Progenitor cell of endocrine pancreas (in vitro differentiated cells): ENCODE results near the gene GLG1. TPM values are rescaled to one million over a fixed set of nuclear protein-coding genes. Genes with fewer than 3 reads are reported as not detected.

Experiments
- DNase-seq: peaks from one replicate; pipeline ENCODE4 v3.0.0; 2021; ENCODE audit warnings: low spot score; ENCODE audit not compliant: unreplicated experiment
- H3K27ac Mint-ChIP-seq: 2 replicates; pipeline ENCODE4 v1.8.0; 2021; ENCODE audit warnings: mild to moderate bottlenecking, moderate library complexity, mixed read lengths
- H3K27me3 Mint-ChIP-seq: 2 replicates; pipeline ENCODE4 v1.8.0; 2021; ENCODE audit warnings: mixed read lengths
- H3K36me3 Mint-ChIP-seq: 2 replicates; pipeline ENCODE4 v1.8.0; 2022; ENCODE audit warnings: mixed read lengths; ENCODE audit not compliant: insufficient read depth
- H3K4me1 Mint-ChIP-seq: 2 replicates; pipeline ENCODE4 v1.8.0; 2021; ENCODE audit warnings: low read depth, mixed read lengths
- H3K4me3 Mint-ChIP-seq: 2 replicates; pipeline ENCODE4 v1.8.0; 2021; ENCODE audit warnings: low read depth, mild to moderate bottlenecking, moderate library complexity, mixed read lengths
- H3K9me3 Mint-ChIP-seq: 2 replicates; pipeline ENCODE4 v1.8.0; 2021; ENCODE audit warnings: low read depth, mixed read lengths
- CTCF ChIP-seq: fragments of 200-600 bp; sonication (generic); IDR thresholded peaks from one replicate; pipeline ENCODE4 v1.5.0; 2021; ENCODE audit warnings: antibody characterized with exemption, mild to moderate bottlenecking; ENCODE audit not compliant: unreplicated experiment
- total RNA-seq: library from RNA; stranded (reverse); gene quantifications from 2 replicates; pipeline ENCODE4 v1.2.1, GENCODE V29; 2021

Gene GLG1
- total RNA-seq, 1 donor from 2014 or later, result 173 TPM

DNA sequence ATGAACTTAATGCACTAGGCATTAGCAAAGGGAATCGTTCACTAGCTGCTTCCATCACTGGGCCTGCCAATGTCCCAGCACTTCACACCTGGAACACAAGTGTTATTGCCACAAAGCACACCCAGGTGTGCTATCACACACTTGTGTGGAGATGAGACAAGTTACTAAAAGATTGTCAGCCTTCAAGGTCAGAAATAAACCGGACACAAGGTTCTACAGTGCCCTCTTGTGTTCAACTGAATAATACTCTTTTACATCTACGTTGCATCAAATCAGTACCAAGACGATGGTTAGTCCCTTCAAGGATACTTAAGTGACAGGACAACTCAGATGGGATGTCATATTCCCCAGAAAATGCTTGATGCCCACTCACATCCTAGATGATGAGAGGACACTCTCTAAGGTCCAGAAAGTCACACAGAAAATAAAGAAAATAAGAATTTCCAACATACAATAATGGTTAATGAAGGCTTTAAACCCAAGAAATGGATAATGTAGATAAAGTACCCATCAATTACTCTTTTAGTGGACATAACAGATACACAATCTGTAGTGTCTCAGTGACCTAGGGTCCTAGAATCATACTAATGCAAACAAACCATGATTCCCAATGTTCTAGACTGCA, 16.4 kb upstream of the GLG1 start:
- DNase-seq, result no peak
- H3K27ac Mint-ChIP-seq, result no peak overlapping the region
- H3K4me3 Mint-ChIP-seq, result no peak overlapping the region
- no peaks in the 10 kb centered on the region for H3K4me1 Mint-ChIP-seq
- TF ChIP-seq CTCF, result peak; percentile 64
- H3K9me3 Mint-ChIP-seq, result no peaks in the 10 kb centered on the region
- peaks cover 22% of the 10 kb centered on the region for H3K36me3 Mint-ChIP-seq
- no peaks in the 10 kb centered on the region for H3K27me3 Mint-ChIP-seq

DNA sequence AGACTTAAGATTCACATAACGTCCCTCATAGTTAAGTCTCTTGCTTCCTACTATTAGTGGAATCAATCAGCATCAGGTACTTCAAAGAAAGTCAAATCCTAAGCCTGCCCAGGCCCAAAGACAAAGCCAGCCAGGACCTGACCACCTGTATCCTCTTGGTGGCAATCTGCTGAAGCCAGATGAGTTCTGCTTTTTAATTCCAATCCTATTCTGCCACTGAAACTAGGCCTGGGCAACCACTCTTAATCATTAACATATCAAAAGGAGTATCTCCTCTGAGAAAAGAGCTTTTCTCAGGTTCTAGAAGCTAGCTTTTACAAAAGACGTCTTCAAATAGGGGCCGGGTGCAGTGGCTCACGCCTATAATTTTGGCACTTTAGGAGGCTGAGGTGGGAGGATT, 15.1 kb upstream of the GLG1 start:
- Mint-ChIP-seq H3K36me3 (peaks cover 16% of the 10 kb centered on the region), H3K9me3 (no peaks in the 10 kb centered on the region), H3K4me3 (no peak overlapping the region), H3K27me3 (no peaks in the 10 kb centered on the region), H3K4me1 (no peaks in the 10 kb centered on the region), H3K27ac (no peak overlapping the region)
- DNase-seq, result no peak
- no peak for TF ChIP-seq CTCF

- Mint-ChIP-seq H3K27ac (no peak overlapping the region), H3K36me3 (peaks cover 11% of the 10 kb centered on the region), H3K4me3 (no peak overlapping the region)
These were observed 10.4 kb upstream of the GLG1 start for GRCh38 chr16:74617206-74617788.

DNA sequence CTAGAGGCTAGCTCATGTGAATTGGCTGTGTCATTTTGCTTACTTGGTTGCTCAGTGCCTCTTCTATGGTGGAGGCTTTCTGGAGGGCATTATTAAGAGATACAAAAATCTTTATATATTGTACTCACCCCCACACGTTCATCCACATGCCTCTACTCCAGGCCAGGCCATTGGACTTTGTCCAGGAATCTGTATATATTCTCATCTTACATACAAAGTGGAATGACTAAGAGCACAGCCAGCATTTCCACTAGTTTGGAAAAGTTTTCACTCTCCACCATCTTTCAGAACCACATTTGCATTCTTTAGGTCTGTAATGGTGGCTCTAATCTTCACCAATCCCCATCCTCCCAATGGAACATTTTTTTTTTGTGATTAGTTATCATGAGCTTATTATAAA, 4.8 kb upstream of the GLG1 start:
- H3K27ac Mint-ChIP-seq, result no peak overlapping the region
- peaks cover 7% of the 10 kb centered on the region for H3K4me1 Mint-ChIP-seq
- TF ChIP-seq CTCF, result no peak
- no peak for DNase-seq
- no peaks in the 10 kb centered on the region for H3K27me3 Mint-ChIP-seq
- no peaks in the 10 kb centered on the region for H3K9me3 Mint-ChIP-seq
- no peak overlapping the region for H3K4me3 Mint-ChIP-seq
- H3K36me3 Mint-ChIP-seq, result peaks cover 2% of the 10 kb centered on the region

More at GRCh38 chr16:74617206-74617788, 10.4 kb upstream of the GLG1 start:
- DNase-seq, result no peak
- Mint-ChIP-seq H3K4me1 (no peaks in the 10 kb centered on the region), H3K9me3 (no peaks in the 10 kb centered on the region), H3K27me3 (no peaks in the 10 kb centered on the region)
- TF ChIP-seq CTCF, result no peak

DNA sequence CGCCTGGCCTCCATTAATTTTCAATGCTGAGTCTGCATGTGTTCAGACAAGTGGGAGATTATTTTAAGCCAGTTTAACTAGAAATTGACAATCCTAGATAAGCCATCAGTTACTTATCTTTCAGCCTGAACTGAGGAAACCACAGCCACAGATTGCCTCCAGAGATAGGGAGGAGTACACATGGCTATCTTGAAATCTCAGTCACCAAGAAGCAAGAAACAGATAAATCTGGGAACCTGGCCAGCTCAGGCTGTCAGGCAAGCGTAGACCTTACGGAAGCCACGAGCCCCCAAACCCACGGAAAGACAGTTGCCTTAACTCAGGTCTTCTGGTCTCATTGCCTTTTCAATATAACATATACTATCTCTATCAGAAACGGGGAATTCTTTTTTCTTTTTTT, 2.0 kb upstream of the GLG1 start:
- peaks cover 23% of the 10 kb centered on the region for H3K4me1 Mint-ChIP-seq
- H3K4me3 Mint-ChIP-seq, result peak overlapping the region; percentile 14
- no peak for TF ChIP-seq CTCF
- H3K27me3 Mint-ChIP-seq, result no peaks in the 10 kb centered on the region
- no peaks in the 10 kb centered on the region for H3K9me3 Mint-ChIP-seq
- H3K27ac Mint-ChIP-seq, result peak overlapping the region; percentile 57
- DNase-seq, result no peak
- H3K36me3 Mint-ChIP-seq, result no peaks in the 10 kb centered on the region
